GM12878 (cell line): ENCODE results near the gene RGR. TPM values are rescaled to one million over a fixed set of nuclear protein-coding genes. Genes with fewer than 3 reads are reported as not detected.

ENCODE experiments used
- ATAC-seq: fragments of 200-7000 bp; cut with Tn5 transposase; 3 replicates; pipeline ENCODE4 v1.9.1; 2020; ENCODE audit warnings: mild to moderate bottlenecking, moderate library complexity
- BruUV-seq: library from RNA; stranded (reverse); fragments of 400-500 nt; replicated peaks from 2 replicates; lab custom pipeline; 2021; lab: Mats Ljungman, UMichigan
- CTCF ChIA-PET: fragments of 300-600 bp; sonication (Branson Sonifier 250); formaldehyde crosslinking; extraction: SDS; loops from one replicate; lab custom pipeline; 2021; ENCODE audit warnings: inconsistent platforms; lab: Yijun Ruan, JAX
- POLR2A ChIA-PET: fragments of 350-600 bp; formaldehyde crosslinking; extraction: SDS; loops from one replicate; lab custom pipeline; 2021; ENCODE audit warnings: inconsistent platforms; lab: Charles Lee
- RAD21 ChIA-PET: fragments of 300-600 bp; sonication (Branson Sonifier 250); formaldehyde crosslinking; loops from one replicate; lab custom pipeline; 2023; ENCODE audit warnings: antibody characterized with exemption; ENCODE audit not compliant: unreplicated experiment; lab: Charles Lee
- SMC1A ChIA-PET: fragments of 300-600 bp; sonication (Branson Sonifier 250); formaldehyde crosslinking; loops from one replicate; lab custom pipeline; 2023; ENCODE audit not compliant: unreplicated experiment, uncharacterized antibody; lab: Charles Lee
- DNase-seq: peaks from one replicate; pipeline ENCODE4 v3.0.0-alpha.2; 2011; ENCODE audit warnings: low read depth, low spot score
- FAIRE-seq: peaks from 3 replicates; lab custom pipeline; 2011; peaks lifted over from hg19 to GRCh38; lab: Jason Lieb, UNC
- H2AFZ ChIP-seq: 2 replicates; pipeline ENCODE4 v1.6.0; 2011; ENCODE audit warnings: low read depth, low read length, control low read depth; ENCODE audit not compliant: control insufficient read depth
- H3K27ac ChIP-seq: 2 replicates; pipeline ENCODE4 v1.5.1; 2011; ENCODE audit warnings: control low read depth; ENCODE audit not compliant: control insufficient read depth, insufficient read depth
- H3K27me3 ChIP-seq, 2 experiments: replicated peaks in 1 of 2; 2 replicates each; pipeline versions ENCODE4 v1.6.0 to v1.6.1; 2011; ENCODE audit warnings: low read length in 1 of 2; ENCODE audit not compliant: control insufficient read depth in 2 of 2, insufficient read depth in 2 of 2
- H3K36me3 ChIP-seq, 2 experiments: 2 replicates each; pipeline ENCODE4 v1.5.1; 2011; ENCODE audit warnings: low read length in 1 of 2; ENCODE audit not compliant: control insufficient read depth in 2 of 2, insufficient read depth in 2 of 2
- H3K4me1 ChIP-seq: 2 replicates; pipeline ENCODE4 v1.6.1; 2011; ENCODE audit warnings: mild to moderate bottlenecking, low read length, moderate library complexity, mixed read lengths; ENCODE audit not compliant: control insufficient read depth, insufficient read depth
- H3K4me2 ChIP-seq: 2 replicates; pipeline ENCODE4 v1.6.0; 2011; ENCODE audit warnings: control low read depth; ENCODE audit not compliant: control insufficient read depth, insufficient read depth
- H3K4me3 ChIP-seq: fragments of 200-600 bp; sonication (generic); 2 replicates; pipeline ENCODE4 v1.5.1; 2016
- H3K79me2 ChIP-seq: 2 replicates; pipeline ENCODE4 v1.6.0; 2011; ENCODE audit warnings: low read length; ENCODE audit not compliant: control insufficient read depth, insufficient read depth
- H3K9ac ChIP-seq: 2 replicates; pipeline ENCODE4 v1.8.0; 2011; ENCODE audit warnings: low read length, control low read depth, mixed read lengths; ENCODE audit not compliant: control insufficient read depth, insufficient read depth
- H3K9me3 ChIP-seq: replicated peaks from 3 replicates; pipeline ENCODE4 v1.5.1; 2011; ENCODE audit warnings: mild to moderate bottlenecking, low read length; ENCODE audit not compliant: control insufficient read depth, insufficient read depth
- H4K20me1 ChIP-seq: 2 replicates; pipeline ENCODE4 v1.6.0; 2011; ENCODE audit not compliant: control insufficient read depth, insufficient read depth
- MXI1 ChIP-seq: fragments of 150-350 bp; IDR thresholded peaks from 2 replicates; pipeline ENCODE4 v1.6.1; 2011; ENCODE audit warnings: low read depth, mild to moderate bottlenecking, inconsistent platforms, low read length, improper control_type of control experiment
- REST ChIP-seq: IDR thresholded peaks from 2 replicates; pipeline ENCODE4 v1.6.1; 2012; ENCODE audit warnings: mild to moderate bottlenecking, low read depth, low read length
- SIX5 ChIP-seq: IDR thresholded peaks from 2 replicates; pipeline ENCODE4 v1.6.1; 2011; ENCODE audit warnings: mild to moderate bottlenecking, low read depth, low read length, moderate library complexity; ENCODE audit not compliant: severe bottlenecking
- TCF3 ChIP-seq: IDR thresholded peaks from 2 replicates; pipeline ENCODE4 v1.6.1; 2012; ENCODE audit warnings: low read depth, mild to moderate bottlenecking, low read length, borderline replicate concordance; ENCODE audit not compliant: insufficient read depth
- ZBTB33 ChIP-seq: fragments of 450-650 bp; IDR thresholded peaks from 2 replicates; pipeline ENCODE4 v1.6.1; 2017; ENCODE audit warnings: mild to moderate bottlenecking
- ZNF622 ChIP-seq: fragments of 450-650 bp; IDR thresholded peaks from 2 replicates; pipeline ENCODE4 v1.6.1; 2017; ENCODE audit warnings: mild to moderate bottlenecking, inconsistent platforms
- WGBS: methylation state at CpG from one replicate; pipeline ENCODE4 v1.1.6; 2016; ENCODE audit warnings: low lambda C conversion rate; ENCODE audit not compliant: insufficient replicate concordance, insufficient coverage; ENCODE audit errors: missing lambda C conversion rate; 5-methylcytosine and 5-hydroxymethylcytosine counted together
- in situ Hi-C: fragments of 300-500 bp; cut with MboI; formaldehyde crosslinking; loops from 9 replicates; pipeline ENCODE4 v1.14.3; 2018; ENCODE audit warnings: mixed read lengths
- intact Hi-C: fragments of 100-400 bp; cut with micrococcal nuclease; formaldehyde crosslinking; loops from one replicate; pipeline ENCODE4 v1.14.2; 2022; ENCODE audit not compliant: unreplicated experiment
- polyA plus RNA-seq, 11 experiments: library from polyadenylated mRNA; depleted of rRNA in 4 of 11; unstranded in 6 of 11; stranded (reverse) in 5 of 11; fragments of >200 nt; fragmentation: Nextera tagmentation in 4 of 11; fragmentation: Illumina TruSeq in 1 of 11; extraction: Ambion mirVana in 4 of 11; extraction: Trizol in 1 of 11; gene quantifications; 1 replicate in 1 of 11; 2 replicates in 10 of 11; pipeline versions ENCODE4 v1.2.1 to v1.2.3, GENCODE V29; 2011 to 2016; ENCODE audit warnings: inconsistent platforms in 2 of 11, missing spikeins in 2 of 11, low read depth in 1 of 11
- total RNA-seq, 4 experiments: library from RNA; depleted of rRNA in 3 of 4; stranded (reverse); fragments of >200 nt in 3 of 4; fragmentation: Illumina TruSeq in 1 of 4; extraction: Trizol in 1 of 4; gene quantifications; 2 replicates each; pipeline versions ENCODE4 v1.2.1 to v1.2.3, GENCODE V29; 2013 to 2021

RGR gene
- total and polyA plus RNA-seq, 10 of the 15 experiments (the other 5 are each of a cell fraction or from before 2014, with no cell fraction given), result not detected

- ATAC-seq, result 0 out of 3 replicates have a peak, but pooled peaks have one; percentile 30
- intact Hi-C loops, result no loop called here
- Histone ChIP-seq H3K27me3 (no peaks in the 10 kb centered on the region; a peak in 1 of 4 replicates), H3K27ac (no peak overlapping the region), H3K4me3 (no peak overlapping the region), H3K36me3 (no peaks in the 10 kb centered on the region), H3K4me2 (no peak overlapping the region), H3K4me1 (no peaks in the 10 kb centered on the region), H2AFZ (no peak overlapping the region), H3K79me2 (no peaks in the 10 kb centered on the region), H4K20me1 (no peaks in the 10 kb centered on the region), H3K9ac (no peak overlapping the region), H3K9me3 (peaks cover under 1% of the 10 kb centered on the region; the same call in 1 of the 3 replicates)
- RAD21 ChIA-PET, result no interaction called here
- SMC1A ChIA-PET, result no interaction called here
- BruUV-seq, result no TSS peak
- in situ Hi-C loops, result no loop called here
- FAIRE-seq, result no peak
- TF ChIP-seq REST (peak; percentile 90), SIX5 (no peak), ZBTB33 (no peak), TCF3 (no peak), MXI1 (no peak), ZNF622 (no peak)
- 6% methylated on average over 6 of the region's 6 CpGs for WGBS
- no peak for DNase-seq
- CTCF ChIA-PET, result interaction anchor here (0.6 to 1.4 kb wide), 3 partner anchors 10 to 76 kb away, joined by 3 read pairs; no protein-coding TSS in a partner anchor
- POLR2A ChIA-PET, result no interaction called here
These were observed 20.3 kb upstream of the RGR start for GRCh38 chr10:84224411-84225028.
